ENCODE results near the gene MAFG.
"Not testable (repeated sequence)": the region's sequence is repeated elsewhere in the genome, so short reads cannot be mapped to it uniquely, and the experiment has no call there.

Gene MAFG

GRCh38 chr17:81923302-81924260, 4.0 kb downstream of the MAFG start:
- no peak for DNase-seq (ENCODE audit: low read depth)

GRCh38 chr17:81922566-81923301, 4.8 kb downstream of the MAFG start:
- no peak for DNase-seq (ENCODE audit: low read depth)

GRCh38 chr17:81921996-81922565, 5.5 kb downstream of the MAFG start:
- DNase-seq (ENCODE audit: low read depth), result no peak

- no peak for DNase-seq (ENCODE audit: low read depth)
Observed at GRCh38 chr17:81921537-81921862, 6.0 kb downstream of the MAFG start.

- DNase-seq (ENCODE audit: low read depth), result no peak
Observed at GRCh38 chr17:81920612-81921536, 6.7 kb downstream of the MAFG start.

- DNase-seq (ENCODE audit: low read depth), result no peak
Observed at GRCh38 chr17:81918832-81919545, 8.5 kb downstream of the MAFG start.

GRCh38 chr17:81918333-81918669, 9.2 kb downstream of the MAFG start:
- DNase-seq (ENCODE audit: low read depth), result not testable (repeated sequence)

GRCh38 chr17:81917565-81918332, 9.8 kb downstream of the MAFG start, which contains the start of gene SIRT7:
TSS of gene SIRT7 (minus strand) at chr17:81918176. CDS start at chr17:81918131, 45 bp downstream.
- no peak for DNase-seq (ENCODE audit: low read depth)

- DNase-seq (ENCODE audit: low read depth), result no peak
Observed at GRCh38 chr17:81916234-81917001, 11.1 kb downstream of the MAFG start.

- DNase-seq (ENCODE audit: low read depth), result no peak
Observed at GRCh38 chr17:81915331-81915730, 12.2 kb downstream of the MAFG start.

- no peak for DNase-seq (ENCODE audit: low read depth)
Observed at GRCh38 chr17:81914103-81914850, 13.3 kb downstream of the MAFG start.

GRCh38 chr17:81913394-81914102, 14.0 kb downstream of the MAFG start:
- no peak for DNase-seq (ENCODE audit: low read depth)

- DNase-seq (ENCODE audit: low read depth), result no peak
Observed at GRCh38 chr17:81912441-81913309, 14.9 kb downstream of the MAFG start.

GRCh38 chr17:81911969-81912368, 15.6 kb downstream of the MAFG start:
- no peak for DNase-seq (ENCODE audit: low read depth)

GRCh38 chr17:81911277-81911961, 16.1 kb downstream of the MAFG start, which contains the start of gene PCYT2:
TSS of gene PCYT2 (minus strand) at chr17:81911399. CDS start at chr17:81911355, 44 bp downstream.
- no peak for DNase-seq (ENCODE audit: low read depth)

GRCh38 chr17:81910840-81911276, 16.7 kb downstream of the MAFG start:
- no peak for DNase-seq (ENCODE audit: low read depth)
